ENCODE measurements around the gene C1GALT1C1L. TPM values are rescaled to one million over a fixed set of nuclear protein-coding genes. Genes with fewer than 3 reads are reported as not detected.
"Not testable (repeated sequence)": the region's sequence is repeated elsewhere in the genome, so short reads cannot be mapped to it uniquely, and the experiment has no call there.

C1GALT1C1L gene
- total RNA-seq, 2 donors from 2014 or later: 0.36 TPM; not detected in 1

DNA sequence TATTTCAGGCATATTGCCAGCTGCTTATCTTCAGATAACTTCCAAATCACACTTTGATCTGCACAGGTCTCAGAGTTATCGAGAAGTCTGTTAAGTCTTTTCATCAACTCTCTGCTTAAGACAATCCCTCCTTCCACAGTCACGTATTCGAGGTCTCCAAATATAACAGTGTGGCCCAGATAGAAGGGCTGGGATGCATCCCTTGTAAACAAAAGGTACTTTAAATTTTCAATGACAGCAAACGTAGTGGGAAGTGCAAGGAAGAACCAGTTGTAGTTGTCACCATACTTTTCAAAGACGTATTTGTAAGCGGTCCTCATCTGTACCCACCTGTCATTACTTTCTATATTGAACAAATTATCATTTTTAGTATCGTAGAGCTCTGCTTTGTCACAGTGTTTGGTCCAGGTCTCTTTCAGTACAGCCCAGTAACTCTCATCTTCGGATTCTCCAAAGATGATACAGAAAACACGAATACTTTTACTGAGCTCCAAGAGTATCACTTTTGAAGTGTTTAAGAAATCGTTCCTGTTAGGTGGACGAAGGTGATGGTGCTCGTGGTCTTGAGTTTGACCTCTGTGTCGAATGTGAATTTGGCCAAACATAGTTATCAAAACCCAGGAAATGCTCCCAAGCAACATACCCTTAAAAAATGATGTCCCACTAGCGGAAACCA, 445 bp downstream of the C1GALT1C1L start:
- DNase-seq (no peak), ATAC-seq (no peak)
- intact Hi-C loops (cut with DNase I, micrococcal nuclease): no loop called here

- DNase-seq: no peak
- intact Hi-C loops (cut with DNase I, micrococcal nuclease): no loop called here
Observed at GRCh38 chr2:43657241-43657640, 19.0 kb downstream of the C1GALT1C1L start.

DNA sequence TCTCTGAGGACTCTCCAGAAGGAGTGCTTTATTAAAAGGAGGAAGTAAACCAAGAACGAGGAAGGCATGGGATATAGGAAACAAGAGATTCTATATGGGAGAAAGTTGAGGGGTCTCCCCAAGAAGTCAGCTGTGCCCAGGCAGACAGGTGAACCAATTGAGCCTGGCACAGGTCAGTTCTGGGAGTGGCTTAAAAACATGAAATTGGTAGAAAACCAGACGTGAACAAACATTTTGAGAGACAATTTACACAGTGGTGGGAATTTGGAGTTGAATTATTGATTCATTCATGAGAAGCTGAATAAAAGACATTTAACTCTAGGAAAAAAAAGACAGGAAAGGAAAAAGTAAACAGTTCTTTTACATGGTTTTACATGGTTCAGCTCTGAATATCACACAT, 22.7 kb downstream of the C1GALT1C1L start:
- intact Hi-C loops (cut with DNase I, micrococcal nuclease): no loop called here
- DNase-seq: no peak
- ATAC-seq: no peak

More at GRCh38 chr2:43657241-43657640, 19.0 kb downstream of the C1GALT1C1L start:
- ATAC-seq: no peak

GRCh38 chr2:43648994-43649701, 27.1 kb downstream of the C1GALT1C1L start:
- intact Hi-C loops (cut with DNase I, micrococcal nuclease): no loop called here
- ATAC-seq: no peak

DNA sequence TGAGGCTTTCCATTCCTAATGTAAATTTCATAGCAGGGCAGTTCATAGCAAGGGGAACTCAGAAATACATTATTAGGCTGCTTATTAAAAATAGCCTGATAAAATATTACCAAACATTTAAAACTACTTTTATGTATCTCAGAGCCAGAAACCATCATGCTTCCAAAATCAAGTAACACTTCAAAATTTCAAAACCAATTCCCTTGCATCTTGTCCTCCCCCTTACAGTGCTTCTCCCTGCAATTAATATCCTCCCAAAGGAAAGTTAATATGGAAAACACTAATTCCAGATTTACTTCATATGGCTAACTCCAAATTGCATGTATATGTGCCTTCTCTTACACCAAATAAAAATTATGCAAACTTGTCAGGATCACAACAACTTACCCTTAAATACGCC, 32.5 kb downstream of the C1GALT1C1L start:
- intact Hi-C loops (cut with DNase I, micrococcal nuclease): no loop called here
- ATAC-seq: no peak
- DNase-seq: no peak

More at GRCh38 chr2:43648994-43649701, 27.1 kb downstream of the C1GALT1C1L start:
- DNase-seq: no peak

DNA sequence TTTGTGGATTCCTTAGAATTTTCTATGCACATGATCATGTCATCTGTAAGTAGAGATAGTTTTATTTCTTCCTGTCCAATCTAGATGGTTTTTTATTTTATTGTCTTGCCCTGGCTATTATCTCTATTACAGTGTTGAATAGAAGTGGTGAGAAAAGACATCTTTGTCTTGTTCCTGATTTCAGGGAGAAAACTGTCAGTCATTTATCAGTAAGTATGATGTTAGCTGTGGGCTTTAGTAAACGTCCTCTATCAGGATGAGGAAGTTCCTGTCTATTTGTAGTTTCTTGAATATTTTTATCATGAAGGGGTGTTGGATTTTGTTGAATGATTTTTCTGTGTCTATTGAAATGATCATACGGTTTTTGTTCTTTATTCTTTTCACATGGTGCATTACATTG, 33.9 kb downstream of the C1GALT1C1L start:
- ATAC-seq: no peak
- intact Hi-C loops (cut with DNase I, micrococcal nuclease): no loop called here
- DNase-seq: no peak

- intact Hi-C loops (cut with DNase I, micrococcal nuclease): no loop called here
- ATAC-seq: peak; percentile 100
- DNase-seq: peak; percentile 86 to 91
Observed at GRCh38 chr2:43637030-43637803, 39.0 kb downstream of the C1GALT1C1L start, which contains the start of gene PLEKHH2. PLEKHH2 (plus strand) TSS chr2:43637260; CDS start chr2:43644674, 7,414 bp downstream.

GRCh38 chr2:43636621-43637020, 39.6 kb downstream of the C1GALT1C1L start:
- DNase-seq (peak in 1 of 2 donors; percentile 9), ATAC-seq (peak; percentile 40)
- intact Hi-C loops (cut with DNase I, micrococcal nuclease): no loop called here

DNA sequence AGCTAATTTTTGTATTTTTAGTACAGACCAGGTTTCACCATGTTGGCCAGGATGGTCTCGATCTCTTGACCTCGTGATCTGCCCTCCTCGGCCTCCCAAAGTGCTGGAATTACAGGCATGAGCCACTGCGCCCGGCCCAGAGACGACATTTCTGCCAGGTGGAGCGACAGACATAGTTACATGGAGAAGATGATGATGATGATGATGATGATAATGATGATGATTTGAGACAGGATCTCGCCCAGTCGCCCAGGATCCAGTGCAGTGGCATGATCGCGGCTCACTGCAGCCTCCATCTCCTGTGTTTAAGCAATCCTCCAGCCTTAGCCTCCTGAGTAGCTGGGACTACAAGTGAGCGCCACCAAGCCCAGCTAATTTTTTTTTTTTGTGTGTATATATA, 40.1 kb downstream of the C1GALT1C1L start:
- intact Hi-C loops (cut with DNase I, micrococcal nuclease); ATAC-seq; DNase-seq: not testable (repeated sequence)

DNA sequence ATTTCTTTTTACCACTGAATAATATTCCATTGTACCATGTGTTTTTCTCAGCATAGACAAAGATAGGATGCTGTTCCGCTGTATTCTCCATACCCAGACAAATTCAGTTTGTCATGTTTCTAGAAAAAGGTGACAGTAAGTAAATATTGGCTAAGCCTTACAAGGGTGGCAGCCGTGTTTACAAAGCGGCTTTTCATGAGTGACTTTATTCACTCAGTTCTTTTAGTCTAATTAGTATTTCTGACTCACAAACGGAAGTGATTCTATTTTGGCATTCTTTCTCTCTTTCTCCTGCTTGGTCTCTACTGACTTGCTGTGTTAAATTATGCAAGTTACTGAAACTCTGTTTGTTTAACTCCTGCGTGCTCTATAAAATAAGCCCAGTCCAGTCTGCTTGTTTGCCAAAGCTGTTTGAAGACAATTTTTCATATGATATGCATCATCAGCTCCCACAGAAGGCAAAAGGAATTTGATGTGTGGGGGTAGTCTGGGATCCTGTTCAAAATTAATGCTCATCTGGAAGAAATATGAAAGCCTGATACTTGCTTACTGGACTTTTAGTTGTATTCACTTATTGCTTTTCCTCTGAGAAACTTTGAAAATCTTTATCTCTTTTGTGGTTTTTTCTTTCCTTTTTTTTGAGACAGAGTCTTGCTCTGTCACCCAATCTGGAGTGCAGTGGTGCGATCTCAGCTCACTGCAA, 41.5 kb downstream of the C1GALT1C1L start:
- ATAC-seq (peak; percentile 12), DNase-seq (no peak)
- intact Hi-C loops (cut with DNase I, micrococcal nuclease): no loop called here

DNA sequence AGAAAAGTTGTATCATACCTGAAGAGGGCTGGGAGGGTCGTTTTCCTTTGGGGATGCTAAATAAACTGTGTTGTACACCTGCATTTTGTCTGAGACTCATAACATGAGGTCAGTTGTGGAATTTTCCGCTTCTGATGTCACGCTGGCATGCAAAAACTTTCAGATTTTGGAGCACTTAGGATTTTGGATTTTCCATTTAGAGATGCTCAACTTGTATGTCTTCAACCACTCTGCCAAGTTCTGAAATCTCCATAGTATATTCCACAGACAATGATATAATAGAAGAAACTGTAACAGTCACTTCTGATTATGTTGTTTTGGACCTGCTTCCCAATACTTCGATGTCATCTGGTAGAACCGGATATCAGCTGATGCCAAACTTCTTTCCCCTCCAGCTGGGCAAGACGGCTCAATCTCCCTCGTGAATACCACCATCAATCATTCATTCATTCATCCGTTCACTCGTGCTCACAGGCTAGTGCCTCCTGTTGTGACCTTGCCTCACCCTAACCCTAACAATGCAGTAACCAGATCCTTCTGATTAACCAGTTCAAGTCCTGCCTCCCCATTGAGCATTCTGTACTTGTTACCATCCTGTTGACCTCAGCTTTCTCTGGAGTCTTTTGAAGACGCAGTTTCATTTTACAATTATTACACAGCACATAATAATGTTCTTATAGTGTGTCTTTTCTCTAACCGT, 44.5 kb downstream of the C1GALT1C1L start:
- ATAC-seq: no peak
- DNase-seq: no peak
- intact Hi-C loops (cut with DNase I, micrococcal nuclease): no loop called here

Other genes starting within 250 kb of the C1GALT1C1L start
- 10 to 100 TPM; 18.7 to 20.3 TPM for gene THADA, start 80.4 kb downstream of the C1GALT1C1L start, total RNA-seq
- gene PLEKHH2, start 39.2 kb downstream of the C1GALT1C1L start, total RNA-seq: 1 to 10 TPM; 3.9 to 8.3 TPM
- 10 to 100 TPM in 1 of 2 donors, 1 to 10 TPM in 1; 6.9 to 19.9 TPM for gene DYNC2LI1, start 97.6 kb upstream of the C1GALT1C1L start, total RNA-seq
- gene ABCG5, start 162.4 kb upstream of the C1GALT1C1L start, total RNA-seq: under 1 TPM; 0.09 to 0.14 TPM
- gene ABCG8, start 162.5 kb upstream of the C1GALT1C1L start, total RNA-seq: under 1 TPM; 0.53 to 0.67 TPM